ENCODE measurements around the gene NOXO1. TPM values are rescaled to one million over a fixed set of nuclear protein-coding genes. Genes with fewer than 3 reads are reported as not detected.
"Not testable (repeated sequence)": the region's sequence is repeated elsewhere in the genome, so short reads cannot be mapped to it uniquely, and the experiment has no call there.

Gene NOXO1
- polyA plus RNA-seq, 4 donors, result 3.1 to 30.5 (median 10.8) TPM

DNA sequence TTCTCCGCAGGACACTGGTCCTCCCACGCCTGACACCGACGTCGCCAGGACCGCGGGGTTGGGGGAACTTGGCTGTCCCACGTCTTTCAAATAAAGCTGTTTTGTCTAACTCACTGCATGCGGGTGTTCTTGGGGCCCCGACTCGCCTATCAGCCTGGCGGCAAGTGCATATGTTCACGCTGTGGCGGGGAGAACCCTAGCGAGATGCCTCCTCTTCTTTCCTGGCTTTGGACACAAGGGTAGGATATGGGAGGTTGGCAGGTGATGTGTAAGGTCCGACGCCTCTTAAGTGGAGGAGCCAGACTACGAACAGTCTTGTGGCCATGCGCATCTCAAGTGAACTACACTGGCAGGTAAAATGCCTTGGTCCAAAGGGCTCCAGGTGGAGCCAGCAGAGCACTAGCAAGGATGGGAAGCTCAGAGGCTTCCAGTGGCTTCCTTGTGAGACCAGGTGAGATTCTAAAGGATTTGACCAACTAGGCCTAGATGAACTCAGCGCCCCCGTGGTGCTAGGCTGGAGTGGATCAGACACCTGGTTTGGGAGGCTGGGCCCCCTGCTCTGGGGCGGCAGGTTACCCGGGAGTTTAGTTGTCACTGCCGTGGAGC lies 15.8 kb downstream of the NOXO1 start:
- peak; percentile 65 to 73 for DNase-seq
- FAIRE-seq, result no peak
- peaks cover 2 to 37% (median 2%) of the 10 kb centered on the region in 3 donors for H3K4me1 ChIP-seq (ENCODE audit: control insufficient read depth in 3 of 3, insufficient read depth in 2 of 3, low read depth in 1 of 3, low read length in 2 of 3)
- H3K27me3 ChIP-seq (ENCODE audit: control insufficient read depth in 3 of 3, insufficient read depth in 3 of 3, low read length in 3 of 3), result no peaks in the 10 kb centered on the region
- WGBS, 3 donors, result 9 to 18% (median 12%) methylated on average over 24 of the region's 24 CpGs
- no peaks in the 10 kb centered on the region for H3K9me3 ChIP-seq (ENCODE audit: control insufficient read depth in 2 of 2, insufficient read depth in 1 of 2, low read depth in 1 of 2, low read length in 1 of 2)
- peaks cover 3 to 41% (median 13%) of the 10 kb centered on the region in 3 donors for H3K36me3 ChIP-seq (ENCODE audit: control insufficient read depth in 3 of 3, insufficient read depth in 2 of 3, low read depth in 1 of 3, low read length in 3 of 3)
- H3K4me3 ChIP-seq (ENCODE audit: low read depth in 1 of 3, low read length in 3 of 3), result peak overlapping the region; percentile 72 to 85 (median 75)
- H3K27ac ChIP-seq (ENCODE audit: low read depth in 1 of 3, low read length in 2 of 3), result peak overlapping the region; percentile 94 to 98 (median 98)

DNA sequence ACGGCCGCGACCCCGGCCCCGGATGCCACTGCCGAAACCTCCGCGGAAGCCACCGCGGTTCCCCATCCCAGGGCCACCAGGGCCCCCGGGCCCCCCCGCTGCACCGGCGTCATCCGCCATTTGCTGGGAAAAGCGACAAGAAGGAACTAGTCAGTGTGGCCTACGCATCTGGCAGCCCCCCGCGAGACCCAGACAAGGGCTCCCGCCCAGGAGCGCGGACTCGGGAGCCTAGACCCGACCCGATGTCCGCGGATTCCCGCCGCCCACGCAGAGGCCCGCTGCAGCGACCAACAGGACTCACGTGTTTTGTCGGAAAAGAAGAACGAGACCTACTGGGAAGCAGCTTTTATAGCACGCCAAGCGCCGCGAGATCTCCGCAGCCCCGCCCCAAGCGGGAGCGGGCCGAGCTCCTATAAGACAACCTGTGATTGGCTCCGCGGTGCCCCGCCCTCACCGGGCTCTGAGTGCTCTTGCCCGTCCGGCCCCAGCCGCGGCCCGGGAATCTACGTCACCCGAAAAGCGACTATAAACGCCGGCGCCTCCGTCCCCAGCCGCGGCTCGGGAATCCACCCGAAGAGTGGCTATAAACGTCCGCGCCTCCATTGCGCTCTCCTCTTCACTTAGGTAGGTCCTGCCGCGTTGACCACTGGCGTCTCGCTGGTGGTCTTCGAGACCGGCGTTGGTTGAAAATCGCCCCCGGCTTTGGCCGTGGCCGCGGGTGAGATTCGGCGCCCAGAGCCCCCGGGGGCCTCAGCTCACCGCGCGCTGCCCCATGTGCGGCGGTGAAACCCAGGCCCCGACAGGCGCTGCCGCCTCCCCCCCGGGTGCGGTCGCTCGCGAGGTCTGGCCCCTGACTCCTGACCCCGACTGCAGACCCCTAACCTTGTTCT lies 16.5 kb downstream of the NOXO1 start, which contains the start of gene RPS2:
TSS of gene RPS2 (minus strand) at position 321 of the 890 bp plus-strand sequence. CDS start at position 120, 201 bp downstream.
- Histone ChIP-seq H3K9me3 (ENCODE audit: control insufficient read depth in 2 of 2, insufficient read depth in 1 of 2, low read depth in 1 of 2, low read length in 1 of 2) (no peaks in the 10 kb centered on the region), H3K4me1 (ENCODE audit: control insufficient read depth in 3 of 3, insufficient read depth in 2 of 3, low read depth in 1 of 3, low read length in 2 of 3) (peaks cover 2 to 39% (median 3%) of the 10 kb centered on the region in 3 donors), H3K27ac (ENCODE audit: low read depth in 1 of 3, low read length in 2 of 3) (peak within 1 kb of the TSS; percentile 94 to 98 (median 98)), H3K4me3 (ENCODE audit: low read depth in 1 of 3, low read length in 3 of 3) (peak within 1 kb of the TSS; percentile 72 to 85 (median 75)), H3K27me3 (ENCODE audit: control insufficient read depth in 3 of 3, insufficient read depth in 3 of 3, low read length in 3 of 3) (no peaks in the 10 kb centered on the region), H3K36me3 (ENCODE audit: control insufficient read depth in 3 of 3, insufficient read depth in 2 of 3, low read depth in 1 of 3, low read length in 3 of 3) (peaks cover 3 to 43% (median 13%) of the 10 kb centered on the region in 3 donors)
- 0 to 1% (median 1%) methylated on average over 76 to 97 of the region's 97 CpGs for WGBS, 3 donors
- FAIRE-seq (no peak), DNase-seq (peak; percentile 99)

DNA sequence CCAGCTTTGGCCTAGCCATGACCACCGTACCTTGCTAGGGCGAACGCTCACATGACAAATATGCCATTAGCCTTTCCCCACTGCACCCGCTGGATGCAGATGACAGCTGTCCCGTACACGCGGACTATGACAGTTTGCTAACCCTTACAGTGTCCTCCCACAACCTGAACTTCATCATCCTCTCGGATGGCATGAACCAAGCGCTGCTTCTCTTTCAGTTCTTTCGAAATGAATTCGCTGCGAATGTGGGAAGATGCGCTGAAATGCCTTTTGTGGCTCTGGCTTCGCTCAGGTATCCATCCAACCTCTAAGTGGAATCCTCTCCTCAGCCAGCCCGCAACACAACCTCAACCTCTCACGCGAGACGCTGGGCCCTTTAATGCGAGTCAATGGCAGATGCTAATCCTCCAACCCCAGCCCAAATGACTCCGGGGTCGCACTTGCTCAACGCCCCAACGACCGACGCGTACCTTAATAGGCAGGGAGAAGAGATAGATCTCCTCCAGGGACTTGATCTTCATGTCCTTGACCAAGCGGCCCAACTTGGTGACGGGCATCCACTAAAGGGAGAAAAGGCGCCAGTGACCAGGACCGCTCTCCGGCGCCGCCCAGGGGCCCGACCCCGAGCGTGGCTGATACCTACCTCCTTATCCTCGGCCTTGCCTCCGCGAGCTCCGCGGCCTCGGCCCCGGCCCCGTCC lies 17.3 kb downstream of the NOXO1 start:
- Histone ChIP-seq H3K4me3 (ENCODE audit: low read depth in 1 of 3, low read length in 3 of 3) (peak overlapping the region; percentile 62 to 85 (median 75)), H3K4me1 (ENCODE audit: control insufficient read depth in 3 of 3, insufficient read depth in 2 of 3, low read depth in 1 of 3, low read length in 2 of 3) (peaks cover 2 to 42% (median 3%) of the 10 kb centered on the region in 3 donors), H3K9me3 (ENCODE audit: control insufficient read depth in 2 of 2, insufficient read depth in 1 of 2, low read depth in 1 of 2, low read length in 1 of 2) (no peaks in the 10 kb centered on the region), H3K27ac (ENCODE audit: low read depth in 1 of 3, low read length in 2 of 3) (peak overlapping the region; percentile 84 to 98 (median 98)), H3K27me3 (ENCODE audit: control insufficient read depth in 3 of 3, insufficient read depth in 3 of 3, low read length in 3 of 3) (no peaks in the 10 kb centered on the region), H3K36me3 (ENCODE audit: control insufficient read depth in 3 of 3, insufficient read depth in 2 of 3, low read depth in 1 of 3, low read length in 3 of 3) (peaks cover 3 to 43% (median 13%) of the 10 kb centered on the region in 3 donors)
- 3 to 9% (median 5%) methylated on average over 40 to 44 of the region's 44 CpGs for WGBS, 3 donors
- DNase-seq (peak; percentile 38 to 56), FAIRE-seq (no peak)

DNA sequence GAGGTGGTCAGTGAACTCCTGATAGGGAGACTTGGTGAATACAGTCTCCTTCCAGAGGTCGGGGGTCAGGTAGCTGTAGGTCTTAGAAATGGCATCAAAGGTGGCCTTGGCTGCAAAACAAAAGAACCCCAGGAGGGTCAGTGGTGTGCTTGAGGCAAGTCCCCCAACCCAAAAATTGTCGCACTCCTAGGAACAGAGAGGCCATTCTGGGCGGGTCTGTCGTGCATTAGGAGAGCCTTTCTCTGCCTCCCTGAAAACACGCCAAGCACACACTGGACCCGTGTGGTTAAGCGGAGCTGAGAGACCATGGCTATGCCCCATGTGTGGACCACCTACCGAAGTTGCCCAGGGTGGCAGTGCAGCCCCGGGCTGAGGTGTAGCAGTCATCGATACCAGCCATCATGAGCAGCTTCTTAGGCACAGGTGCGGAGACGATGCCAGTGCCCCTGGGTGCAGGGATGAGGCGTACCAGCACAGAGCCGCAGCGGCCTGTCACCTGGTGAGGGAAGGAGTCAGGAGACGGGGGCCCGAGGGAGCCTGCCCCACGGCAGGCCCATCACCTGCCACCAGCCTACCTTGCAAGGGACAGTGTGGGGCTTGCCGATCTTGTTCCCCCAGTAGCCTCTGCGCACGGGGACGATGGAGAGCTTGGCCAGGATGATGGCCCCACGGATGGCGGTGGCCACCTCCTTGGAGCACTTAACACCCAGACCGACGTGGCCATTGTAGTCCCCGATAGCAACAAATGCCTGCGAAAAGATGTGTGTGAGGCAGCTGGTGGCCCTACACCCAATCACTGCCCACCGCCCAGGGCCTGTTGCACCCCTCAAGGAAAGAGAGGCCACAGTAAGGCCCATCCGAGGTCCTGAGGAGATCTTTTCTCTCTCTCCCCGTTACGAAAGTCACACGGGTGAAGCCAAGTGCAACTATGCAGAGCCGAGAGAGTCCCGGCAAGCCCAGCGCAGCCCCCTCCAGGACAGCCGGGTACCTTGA lies 18.8 kb downstream of the NOXO1 start:
- Histone ChIP-seq H3K36me3 (ENCODE audit: control insufficient read depth in 3 of 3, insufficient read depth in 2 of 3, low read depth in 1 of 3, low read length in 3 of 3) (peaks cover 3 to 43% (median 13%) of the 10 kb centered on the region in 3 donors), H3K4me1 (ENCODE audit: control insufficient read depth in 3 of 3, insufficient read depth in 2 of 3, low read depth in 1 of 3, low read length in 2 of 3) (peaks cover 2 to 44% (median 3%) of the 10 kb centered on the region in 3 donors), H3K27ac (ENCODE audit: low read depth in 1 of 3, low read length in 2 of 3) (peak overlapping the region in 1 of 3 donors; percentile 56), H3K4me3 (ENCODE audit: low read depth in 1 of 3, low read length in 3 of 3) (peak overlapping the region in 1 of 3 donors; percentile 75)
- DNase-seq; H3K9me3 ChIP-seq (ENCODE audit: control insufficient read depth in 2 of 2, insufficient read depth in 1 of 2, low read depth in 1 of 2, low read length in 1 of 2); FAIRE-seq; H3K27me3 ChIP-seq (ENCODE audit: control insufficient read depth in 3 of 3, insufficient read depth in 3 of 3, low read length in 3 of 3): not testable (repeated sequence)
- WGBS, 3 donors, result 67 to 84% (median 77%) methylated on average over 31 to 37 of the region's 37 CpGs

DNA sequence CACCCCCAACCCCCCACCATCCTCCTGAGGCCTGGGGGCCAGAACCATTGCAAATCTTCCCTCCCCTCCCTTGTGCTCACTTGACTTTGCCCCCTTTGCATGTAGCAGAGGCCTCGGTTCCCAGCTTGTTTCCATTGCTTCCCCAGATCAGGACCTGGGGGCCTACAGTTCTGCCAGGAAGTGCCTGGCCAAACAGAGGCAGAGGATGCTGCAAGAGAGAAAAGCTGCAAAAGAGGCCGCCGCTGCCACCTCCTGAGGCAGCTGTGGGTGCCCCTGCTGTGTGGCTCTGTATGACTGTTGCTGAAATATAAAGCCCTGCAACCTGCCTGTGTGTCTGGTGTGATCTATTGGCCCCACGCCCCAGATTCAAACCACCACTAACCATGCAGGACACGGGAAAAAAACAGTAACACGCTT lies 19.6 kb downstream of the NOXO1 start:
- no peak for FAIRE-seq
- no peak overlapping the region for H3K4me3 ChIP-seq (ENCODE audit: low read depth in 1 of 3, low read length in 3 of 3)
- H3K27me3 ChIP-seq (ENCODE audit: control insufficient read depth in 3 of 3, insufficient read depth in 3 of 3, low read length in 3 of 3), result peaks cover 0 to 8% (median 0%) of the 10 kb centered on the region in 3 donors
- WGBS, 3 donors, result 33 to 50% (median 47%) methylated on average over 6 of the region's 6 CpGs
- H3K36me3 ChIP-seq (ENCODE audit: control insufficient read depth in 3 of 3, insufficient read depth in 2 of 3, low read depth in 1 of 3, low read length in 3 of 3), result peaks cover 3 to 43% (median 13%) of the 10 kb centered on the region in 3 donors
- no peak overlapping the region for H3K27ac ChIP-seq (ENCODE audit: low read depth in 1 of 3, low read length in 2 of 3)
- H3K9me3 ChIP-seq (ENCODE audit: control insufficient read depth in 2 of 2, insufficient read depth in 1 of 2, low read depth in 1 of 2, low read length in 1 of 2), result no peaks in the 10 kb centered on the region
- peaks cover 2 to 44% (median 3%) of the 10 kb centered on the region in 3 donors for H3K4me1 ChIP-seq (ENCODE audit: control insufficient read depth in 3 of 3, insufficient read depth in 2 of 3, low read depth in 1 of 3, low read length in 2 of 3)
- DNase-seq, result peak in 1 of 2 donors; percentile 21

DNA sequence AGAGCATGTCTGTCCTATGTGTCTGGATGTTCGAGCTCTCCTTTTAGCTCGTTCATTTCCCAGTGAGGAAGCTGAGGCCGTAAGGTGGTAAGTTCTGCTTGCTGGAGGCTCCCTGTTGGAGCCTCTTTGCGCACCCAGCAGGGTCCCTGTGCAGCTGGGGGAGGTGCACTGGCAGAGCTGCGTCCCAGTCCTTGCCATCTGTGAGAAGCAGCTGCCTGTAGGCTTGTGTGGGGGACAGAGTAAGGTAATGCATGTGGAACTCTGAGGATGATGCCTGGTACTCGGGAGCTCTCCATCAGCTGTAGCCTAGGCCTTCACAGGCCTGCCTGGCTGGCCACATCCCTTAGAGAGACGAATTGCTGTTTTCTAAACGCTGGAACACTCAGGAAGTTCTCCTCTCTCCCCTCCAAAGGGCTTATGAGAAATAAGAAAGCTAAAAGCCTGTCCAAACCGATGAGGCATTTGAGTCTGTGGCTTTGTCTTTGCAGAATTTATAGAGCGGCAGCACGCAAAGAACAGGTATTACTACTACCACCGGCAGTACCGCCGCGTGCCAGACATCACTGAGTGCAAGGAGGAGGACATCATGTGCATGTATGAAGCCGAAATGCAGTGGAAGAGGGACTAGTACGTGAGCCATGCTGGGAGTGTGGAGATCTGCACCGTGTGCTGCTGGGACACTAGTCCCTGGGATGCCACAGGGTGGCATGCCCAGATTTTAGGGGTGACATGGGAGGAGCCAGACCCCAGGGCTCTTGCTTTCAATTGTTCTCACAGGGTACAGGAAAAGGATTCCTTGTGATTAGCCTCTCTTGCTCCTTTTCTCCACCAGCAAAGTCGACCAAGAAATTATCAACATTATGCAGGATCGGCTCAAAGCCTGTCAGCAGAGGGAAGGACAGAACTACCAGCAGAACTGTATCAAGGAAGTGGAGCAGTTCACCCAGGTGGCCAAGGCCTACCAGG lies 20.3 kb downstream of the NOXO1 start:
- FAIRE-seq (no peak), DNase-seq (peak; percentile 13 to 28)
- H3K36me3 ChIP-seq (ENCODE audit: control insufficient read depth in 3 of 3, insufficient read depth in 2 of 3, low read depth in 1 of 3, low read length in 3 of 3), result peaks cover 3 to 39% (median 13%) of the 10 kb centered on the region in 3 donors
- 33 to 48% (median 35%) methylated on average over 20 of the region's 20 CpGs for WGBS, 3 donors
- H3K4me1 ChIP-seq (ENCODE audit: control insufficient read depth in 3 of 3, insufficient read depth in 2 of 3, low read depth in 1 of 3, low read length in 2 of 3), result peaks cover 1 to 37% (median 3%) of the 10 kb centered on the region in 3 donors
- H3K27ac ChIP-seq (ENCODE audit: low read depth in 1 of 3, low read length in 2 of 3), result peak overlapping the region in 2 of 3 donors; percentile 32 to 39
- H3K27me3 ChIP-seq (ENCODE audit: control insufficient read depth in 3 of 3, insufficient read depth in 3 of 3, low read length in 3 of 3), result peaks cover 0 to 8% (median 0%) of the 10 kb centered on the region in 3 donors
- H3K4me3 ChIP-seq (ENCODE audit: low read depth in 1 of 3, low read length in 3 of 3), result peak overlapping the region in 2 of 3 donors; percentile 91 to 99
- H3K9me3 ChIP-seq (ENCODE audit: control insufficient read depth in 2 of 2, insufficient read depth in 1 of 2, low read depth in 1 of 2, low read length in 1 of 2), result no peaks in the 10 kb centered on the region

Data from small intestine (tissue), 7 donors.